GM20431 (cell line): Measurements from ENCODE around the gene WDR82.

Experiments
- in situ Hi-C: fragments of 300-500 bp; cut with MseI, MboI; formaldehyde crosslinking; loops from one replicate; pipeline ENCODE4 v1.15.0; 2020; ENCODE audit warnings: low sequenced_read_pairs; ENCODE audit not compliant: unreplicated experiment

The WDR82 gene

GRCh38 chr3:52310861-52311575 lies 32.6 kb upstream of the WDR82 start:
- in situ Hi-C loops: no loop called here

- in situ Hi-C loops: no loop called here
Observed at GRCh38 chr3:52308308-52308707, 29.9 kb upstream of the WDR82 start.

DNA sequence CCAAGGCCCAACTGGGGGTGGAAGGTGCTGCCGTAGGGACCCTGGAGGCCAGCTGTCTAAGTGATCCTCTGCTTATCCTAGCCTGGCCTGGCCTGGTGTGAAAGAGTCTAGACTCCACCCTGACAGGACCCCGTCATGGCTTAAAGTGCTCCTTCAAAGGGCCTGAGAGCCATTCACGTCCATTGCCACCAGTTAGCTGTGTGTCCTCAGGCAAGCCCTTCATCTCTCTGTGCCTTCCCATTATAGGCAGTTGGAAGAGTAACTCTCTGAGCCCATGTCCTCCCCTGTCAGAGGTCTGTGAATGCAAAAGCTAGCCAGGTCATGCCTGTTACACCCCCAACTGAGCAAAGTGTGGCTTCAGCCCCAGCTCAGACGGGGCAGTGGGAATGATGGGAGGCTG lies 28.5 kb upstream of the WDR82 start:
- in situ Hi-C loops: no loop called here

- in situ Hi-C loops: no loop called here
Observed at GRCh38 chr3:52305926-52306325, 27.5 kb upstream of the WDR82 start.

DNA sequence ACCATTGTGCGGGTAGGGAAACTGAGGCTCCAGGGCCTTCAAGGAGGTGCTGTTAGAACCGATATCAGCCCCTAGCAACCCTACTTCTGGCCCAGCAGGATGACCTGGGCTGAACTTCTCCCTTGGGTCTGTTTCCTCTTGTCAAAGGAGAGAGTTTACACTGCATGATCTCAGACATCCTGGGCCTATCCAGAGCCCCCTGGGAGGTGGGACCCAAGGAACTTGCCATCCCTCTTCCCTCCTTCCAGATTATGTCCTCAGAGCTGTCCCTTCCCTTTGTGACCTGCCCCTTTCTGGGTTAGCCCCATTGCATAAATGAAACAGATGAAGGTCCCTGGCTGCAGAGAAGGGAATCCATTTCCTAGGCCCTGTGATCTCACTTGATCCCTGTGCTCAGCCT lies 25.4 kb upstream of the WDR82 start:
- in situ Hi-C loops: no loop called here

- in situ Hi-C loops: no loop called here
Observed at GRCh38 chr3:52302426-52303145, 24.1 kb upstream of the WDR82 start.

GRCh38 chr3:52299879-52300611 lies 21.6 kb upstream of the WDR82 start:
- in situ Hi-C loops: no loop called here

GRCh38 chr3:52299247-52299878 lies 20.9 kb upstream of the WDR82 start:
- in situ Hi-C loops: no loop called here

DNA sequence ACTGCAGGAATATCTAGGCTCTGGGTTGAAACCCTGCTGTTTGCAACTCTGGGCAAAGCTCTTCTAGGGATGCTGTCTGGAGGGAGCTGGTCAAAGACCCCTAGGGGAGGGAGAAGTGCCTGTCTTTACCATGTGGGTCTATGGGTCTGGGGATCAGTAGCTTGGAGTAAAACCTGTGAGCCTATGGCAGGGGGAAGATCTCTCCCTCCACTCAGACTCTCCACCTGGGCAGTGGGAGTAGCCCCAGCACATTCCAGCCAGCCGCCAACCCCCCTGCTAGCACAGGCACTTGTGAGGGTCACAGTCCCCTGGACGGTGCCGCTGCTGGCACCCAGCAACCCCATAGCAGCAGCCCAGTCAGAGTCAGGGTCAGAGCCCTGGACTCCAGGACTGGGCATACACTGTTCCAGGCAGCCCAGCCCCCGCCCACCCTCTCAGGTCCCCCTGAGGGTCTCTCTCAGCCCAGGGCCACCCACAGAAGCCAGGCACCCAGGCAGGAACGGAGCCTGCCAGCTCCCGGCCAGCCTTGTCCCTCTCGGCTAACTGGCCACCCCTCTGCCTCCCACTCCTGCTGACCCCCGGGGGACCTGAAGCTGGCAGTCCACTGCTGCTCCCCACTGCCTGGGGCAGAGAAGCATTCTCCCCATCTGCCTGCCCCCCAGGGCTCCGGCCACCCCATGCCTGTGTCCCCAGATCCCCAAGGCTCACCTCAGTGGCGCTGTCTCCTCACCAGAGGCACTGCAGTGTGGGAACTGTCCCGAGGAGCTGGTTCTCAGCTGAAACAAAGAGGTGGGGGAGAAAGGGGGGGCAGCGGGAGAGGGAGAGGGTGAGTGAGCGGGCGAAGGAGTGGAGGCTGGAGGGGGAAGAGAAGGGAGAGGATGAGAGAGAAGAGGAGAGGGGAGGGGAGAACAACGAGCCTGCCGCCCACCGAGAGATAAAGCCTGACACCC lies 20.0 kb upstream of the WDR82 start:
- in situ Hi-C loops: no loop called here

GRCh38 chr3:52297242-52298148 lies 19.0 kb upstream of the WDR82 start:
- in situ Hi-C loops: no loop called here

- in situ Hi-C loops: no loop called here
Observed at GRCh38 chr3:52295671-52296208, 17.3 kb upstream of the WDR82 start.

GRCh38 chr3:52294320-52295150 lies 16.1 kb upstream of the WDR82 start:
- in situ Hi-C loops: loop anchor here (5.0 kb wide), 1 partner anchor 43 kb away; no protein-coding TSS in a partner anchor

DNA sequence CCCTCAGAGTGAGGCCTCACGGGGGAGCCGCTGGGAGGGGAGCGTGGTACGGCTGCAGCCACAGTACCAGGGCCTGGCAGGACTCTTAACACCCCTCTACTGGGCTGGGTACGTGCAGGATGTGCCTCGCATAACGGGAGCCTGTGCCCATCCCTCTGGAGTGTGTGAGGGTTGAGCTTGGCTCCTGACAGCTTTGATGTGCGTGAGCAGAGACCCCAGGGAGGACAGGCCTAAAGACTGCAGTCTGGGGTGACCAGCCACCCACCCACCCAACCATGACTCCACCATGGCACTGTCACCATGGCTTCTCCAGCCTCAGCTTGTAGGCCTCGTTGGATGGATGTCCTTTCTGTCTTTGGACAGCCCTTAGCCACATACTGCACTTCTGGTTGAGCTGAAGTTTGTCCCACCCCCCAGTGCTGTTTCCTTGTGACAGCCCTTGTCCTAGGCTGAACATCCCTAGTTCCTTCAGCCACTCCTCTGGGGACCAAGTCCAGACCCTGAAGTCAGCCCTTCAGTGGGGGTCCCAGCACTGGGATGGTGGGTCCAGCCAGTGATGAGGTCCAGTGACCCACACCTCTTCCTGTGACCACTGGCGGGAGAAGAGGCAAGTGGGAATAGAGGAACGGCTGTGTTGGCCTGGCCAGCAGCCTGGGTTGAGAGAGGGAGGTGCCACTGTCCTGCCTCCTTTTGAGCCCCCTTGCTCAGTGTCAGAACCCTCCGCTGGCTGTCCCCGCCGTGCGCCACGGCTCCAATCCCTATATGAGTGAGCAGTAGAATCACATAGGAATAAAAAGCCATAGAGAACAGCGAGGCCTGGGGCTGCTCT lies 15.3 kb upstream of the WDR82 start:
- in situ Hi-C loops: loop anchor here (5.0 kb wide), 1 partner anchor 44 kb away; no protein-coding TSS in a partner anchor

DNA sequence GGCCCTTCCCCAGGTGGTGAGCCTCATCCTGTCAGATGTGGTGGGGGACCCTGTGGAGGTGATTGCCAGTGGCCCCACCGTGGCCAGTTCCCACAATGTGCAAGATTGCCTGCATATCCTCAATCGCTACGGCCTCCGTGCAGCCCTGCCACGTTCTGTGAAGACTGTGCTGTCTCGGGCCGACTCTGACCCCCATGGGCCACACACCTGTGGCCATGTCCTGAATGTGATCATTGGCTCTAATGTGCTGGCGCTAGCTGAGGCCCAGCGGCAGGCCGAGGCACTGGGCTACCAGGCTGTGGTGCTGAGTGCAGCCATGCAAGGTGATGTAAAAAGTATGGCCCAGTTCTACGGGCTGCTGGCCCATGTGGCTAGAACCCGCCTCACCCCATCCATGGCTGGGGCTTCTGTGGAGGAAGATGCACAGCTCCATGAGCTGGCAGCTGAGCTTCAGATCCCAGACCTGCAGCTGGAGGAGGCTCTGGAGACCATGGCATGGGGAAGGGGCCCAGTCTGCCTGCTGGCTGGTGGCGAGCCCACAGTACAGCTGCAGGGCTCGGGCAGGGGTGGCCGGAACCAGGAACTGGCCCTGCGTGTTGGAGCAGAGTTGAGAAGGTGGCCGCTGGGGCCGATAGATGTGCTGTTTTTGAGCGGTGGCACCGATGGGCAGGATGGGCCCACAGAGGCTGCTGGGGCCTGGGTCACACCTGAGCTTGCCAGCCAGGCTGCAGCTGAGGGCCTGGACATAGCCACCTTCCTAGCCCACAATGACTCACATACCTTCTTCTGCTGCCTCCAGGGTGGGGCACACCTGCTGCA lies 14.0 kb upstream of the WDR82 start:
- in situ Hi-C loops: loop anchor here (5.0 kb wide), 1 partner anchor 45 kb away; no protein-coding TSS in a partner anchor

- in situ Hi-C loops: loop anchor here (5.0 kb wide), 1 partner anchor 46 kb away; no protein-coding TSS in a partner anchor
Observed at GRCh38 chr3:52291508-52292181, 13.2 kb upstream of the WDR82 start.
